NCI-H2081 (cell line): ENCODE measurements around the gene SORCS2.

Source experiments
- DNase-seq, 2 experiments: peaks; one replicate each; lab custom pipeline; 2025; lab: John Stamatoyannopoulos, UW

SORCS2 gene

DNA sequence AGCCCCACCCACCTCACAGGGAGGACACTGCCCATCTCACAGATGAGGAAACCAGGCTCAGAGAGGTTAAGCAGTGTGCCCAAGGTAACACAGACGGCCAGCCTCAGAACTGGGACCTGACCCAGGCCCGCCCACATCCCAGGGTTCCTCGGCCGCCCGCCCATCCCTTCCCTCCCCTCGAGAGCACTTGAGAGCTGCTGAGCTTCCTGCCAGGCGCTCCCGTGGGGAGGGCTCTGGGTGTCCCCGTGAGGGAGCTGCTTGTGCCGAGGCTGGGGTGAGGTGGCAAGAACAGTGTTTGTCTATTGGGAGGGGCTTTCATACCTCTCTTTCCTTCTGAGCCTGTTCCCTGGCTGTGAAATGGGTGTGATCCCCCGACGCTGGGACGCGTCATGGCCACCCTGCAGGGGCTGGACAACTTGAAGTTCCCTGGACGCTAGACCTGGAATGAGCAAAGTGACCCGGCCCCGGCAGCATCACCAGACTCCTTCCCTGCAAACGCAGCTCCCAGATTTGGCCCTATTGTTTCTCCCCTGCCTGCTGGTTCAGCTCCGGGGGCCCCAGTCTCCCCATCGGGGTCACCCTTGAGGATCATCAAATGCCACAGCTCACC lies 542.4 kb downstream of the SORCS2 start:
- no peak for DNase-seq

GRCh38 chr4:7735395-7735794 lies 543.1 kb downstream of the SORCS2 start:
- DNase-seq: no peak

DNA sequence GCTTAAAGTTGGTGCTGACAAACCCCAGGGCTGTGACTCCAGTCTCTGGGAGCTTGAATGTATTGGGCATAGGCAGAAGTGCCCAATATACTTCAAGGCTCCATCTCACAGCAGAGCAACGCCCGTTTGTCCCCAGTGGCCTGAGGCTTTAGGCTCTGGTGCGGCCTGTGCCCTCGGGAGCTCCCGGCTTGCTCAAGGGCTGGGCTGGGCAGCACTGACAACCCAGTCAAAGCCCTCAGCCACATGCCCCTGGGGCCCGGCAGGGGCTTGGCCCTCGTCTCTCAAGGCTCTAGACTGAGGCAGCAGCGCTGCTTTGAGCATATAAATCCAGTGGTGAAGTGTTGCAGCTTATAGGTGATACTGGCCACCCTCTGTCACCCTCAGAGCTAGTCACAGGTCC lies 543.6 kb downstream of the SORCS2 start:
- no peak for DNase-seq

DNA sequence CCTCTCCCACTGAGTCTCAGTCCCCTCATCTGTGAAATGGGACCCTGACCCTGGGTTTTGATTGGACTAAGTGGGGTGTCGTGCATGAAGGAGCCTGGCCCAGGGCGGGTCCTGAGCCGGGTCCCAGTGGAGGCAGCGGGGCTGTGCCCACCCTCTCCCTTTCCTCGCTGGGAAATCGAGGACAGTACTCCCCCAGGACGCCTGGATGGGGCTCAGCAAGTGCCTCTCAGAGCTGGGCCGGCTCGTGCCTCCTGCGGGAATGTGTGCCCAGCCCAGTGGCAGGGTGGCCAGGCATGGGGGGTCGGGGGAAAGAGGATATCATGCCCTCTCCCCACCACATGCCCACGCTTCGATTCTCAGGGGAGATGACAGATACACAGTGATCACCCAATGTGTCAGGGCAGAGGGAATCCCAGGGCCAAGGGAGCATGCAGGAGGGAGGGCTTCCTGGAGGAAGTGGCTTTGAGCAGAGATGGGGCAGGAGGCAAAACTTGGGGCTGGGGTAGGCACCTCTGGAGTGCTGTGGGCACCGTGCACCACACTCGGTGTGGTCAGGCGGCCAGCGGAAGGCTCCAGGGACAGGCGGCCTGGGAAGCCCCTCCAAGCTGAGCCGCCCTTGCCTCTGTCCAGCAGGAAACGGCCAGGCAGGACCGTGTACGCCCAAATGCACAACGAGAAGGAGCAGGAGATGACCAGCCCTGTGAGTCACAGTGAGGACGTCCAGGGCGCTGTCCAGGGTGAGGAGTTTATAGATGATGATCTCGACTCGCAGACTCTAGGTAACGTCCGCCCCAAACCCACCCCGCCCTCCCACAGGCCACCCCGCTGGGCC lies 544.3 kb downstream of the SORCS2 start:
- DNase-seq: no peak

DNA sequence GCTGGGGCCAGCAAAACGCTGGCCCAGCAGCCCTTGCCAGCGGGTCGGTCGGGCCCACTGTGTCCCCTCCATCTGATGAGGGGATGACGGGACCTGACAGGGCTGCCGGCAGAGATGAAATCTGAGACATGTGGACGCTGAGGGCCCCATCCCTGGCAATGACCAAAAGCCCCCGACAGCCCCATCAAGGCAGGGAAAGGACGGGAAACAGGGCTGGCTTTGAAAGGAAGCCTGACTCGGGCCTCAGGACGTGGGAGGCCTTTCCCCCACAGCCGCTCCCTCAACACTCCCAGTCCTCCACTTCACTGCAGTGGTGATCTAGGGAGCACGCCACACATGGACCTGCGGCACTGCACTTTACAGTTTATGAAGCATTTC lies 544.9 kb downstream of the SORCS2 start:
- no peak for DNase-seq

DNA sequence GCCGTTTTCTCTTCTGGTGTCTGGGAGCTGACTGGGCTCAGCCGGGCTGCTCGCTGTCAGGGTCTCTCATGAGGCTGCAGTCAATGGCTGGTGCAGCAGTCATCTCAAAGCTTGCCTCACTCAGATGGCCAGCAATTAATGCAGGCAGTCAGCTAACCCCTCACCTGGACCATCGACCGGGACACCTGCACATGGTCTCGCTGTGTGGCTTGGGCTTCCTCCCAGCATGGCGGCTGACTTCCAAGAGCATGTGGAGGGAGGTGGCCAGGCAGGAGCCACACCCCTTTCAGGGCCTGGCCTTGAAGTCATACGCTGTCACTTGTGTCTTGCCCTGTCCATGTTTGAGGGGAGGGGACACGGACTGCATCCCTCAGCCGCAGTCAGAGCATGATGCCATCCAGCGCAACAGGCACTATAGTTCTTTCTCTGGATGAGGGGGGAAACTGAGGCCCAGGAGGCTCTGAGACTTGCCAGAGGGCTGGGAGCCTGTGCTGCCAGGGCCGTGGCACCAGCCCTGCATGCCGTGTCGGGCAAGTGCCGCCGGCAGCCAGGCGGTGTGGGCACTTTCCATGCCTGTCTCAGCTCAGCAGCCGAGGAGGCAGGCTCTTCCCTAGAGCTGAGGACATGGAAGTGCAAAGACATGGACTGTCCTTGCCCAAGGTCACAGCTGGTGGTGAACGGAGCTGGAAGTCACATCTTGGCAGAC lies 545.6 kb downstream of the SORCS2 start:
- DNase-seq: no peak

DNA sequence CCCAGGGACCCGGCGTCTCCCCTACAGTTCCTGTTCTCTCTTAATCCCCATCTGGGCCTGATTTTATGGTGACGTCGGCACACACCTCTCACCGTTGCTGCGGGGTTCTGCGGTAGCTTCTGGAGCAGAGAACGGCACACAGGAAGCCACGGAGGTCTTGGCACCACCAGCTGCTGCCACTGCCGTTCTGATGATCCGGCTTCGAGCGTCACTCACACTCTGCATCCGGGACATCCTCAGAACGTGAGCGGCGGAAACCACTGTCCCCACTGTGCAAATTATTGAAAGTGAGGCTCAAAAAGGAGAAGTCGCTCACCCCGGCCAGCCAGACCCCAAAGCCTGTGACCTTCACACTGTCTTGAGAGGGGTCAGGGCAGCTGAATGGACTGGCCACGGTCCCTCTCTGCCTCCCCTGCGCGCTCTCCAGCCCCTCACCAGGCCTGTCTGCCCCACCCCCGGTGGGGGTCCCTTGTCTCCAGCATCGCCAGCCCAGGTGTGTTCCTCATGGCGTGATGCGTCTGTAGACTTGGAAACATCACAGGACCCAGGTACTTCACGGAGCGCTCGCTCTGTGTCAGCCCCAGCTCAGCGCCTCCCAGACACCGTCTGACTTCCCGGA lies 546.2 kb downstream of the SORCS2 start:
- no peak for DNase-seq

DNA sequence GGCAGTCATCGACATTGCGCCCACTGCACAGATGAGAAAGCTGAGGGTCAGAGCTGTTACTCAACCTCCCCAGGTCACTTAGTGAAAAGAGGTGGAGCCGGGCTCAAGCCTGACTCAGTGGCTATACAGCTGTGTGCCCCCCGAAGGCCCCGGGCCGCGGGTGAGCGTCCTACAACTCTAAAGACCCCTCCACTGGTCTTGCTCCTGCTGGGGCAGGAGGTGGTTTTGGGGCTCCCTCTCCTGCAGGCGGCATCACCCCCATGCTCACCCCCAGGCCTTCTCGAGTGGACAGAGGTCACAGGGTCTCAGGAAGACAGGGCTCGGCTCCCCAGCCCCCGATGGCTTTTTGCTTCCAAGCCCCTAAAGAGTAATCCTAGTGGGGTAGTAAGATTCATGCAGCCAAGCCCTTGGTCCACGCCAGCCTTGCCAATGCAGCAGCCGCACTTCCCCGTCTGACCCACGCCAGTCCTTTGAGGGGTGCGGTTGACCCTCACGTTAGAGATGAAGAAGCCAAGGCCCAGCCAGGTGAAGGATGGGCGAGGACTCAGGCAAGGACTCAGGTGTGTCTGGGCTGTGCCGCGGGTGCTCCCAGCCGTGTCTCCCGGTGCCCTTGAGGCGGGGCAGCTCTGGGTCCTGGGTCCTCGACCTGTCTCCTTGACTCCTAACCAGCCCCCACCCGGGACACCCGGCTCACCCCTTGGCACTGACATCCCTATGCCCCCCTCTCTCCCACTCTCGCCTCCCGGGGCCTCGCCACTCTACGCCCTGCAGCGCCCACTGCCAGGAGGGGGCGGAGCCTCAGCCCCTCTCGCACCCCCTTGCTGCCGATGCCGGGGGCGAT lies 547.0 kb downstream of the SORCS2 start:
- no peak for DNase-seq

- no peak for DNase-seq
Measured at GRCh38 chr4:7739918-7740865, 547.9 kb downstream of the SORCS2 start.

DNA sequence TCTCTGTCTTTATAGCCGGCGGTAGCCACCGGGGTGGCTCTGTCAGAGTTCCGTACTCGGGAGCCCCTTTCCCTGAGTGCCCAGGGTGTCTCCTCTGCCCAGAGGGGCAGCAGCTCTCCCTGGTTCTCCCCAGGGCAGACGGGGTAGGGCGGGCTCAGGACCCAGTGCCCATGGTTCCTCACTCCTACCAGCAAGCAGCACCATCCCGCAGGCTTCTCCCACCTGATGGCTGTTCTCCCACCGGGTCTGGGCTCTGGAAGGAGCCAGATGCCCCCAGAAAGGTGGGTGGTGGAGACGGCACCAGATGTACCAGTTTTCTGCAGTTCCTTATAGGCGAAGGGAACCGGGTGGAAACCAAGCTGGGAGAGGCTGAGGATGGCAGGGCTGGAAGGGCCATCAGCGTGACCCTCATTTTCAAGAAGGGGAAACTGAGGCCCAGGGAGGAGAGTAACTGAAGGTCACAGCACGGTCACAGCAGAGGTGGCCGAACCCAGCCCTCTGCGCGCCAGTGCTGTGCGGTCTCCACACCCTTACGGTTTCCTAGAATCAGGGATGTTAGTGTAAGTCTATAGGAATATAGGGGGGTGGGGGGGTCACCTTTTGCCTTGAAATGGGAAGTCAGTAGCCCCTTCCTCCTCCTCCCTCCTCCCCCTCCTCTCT lies 548.7 kb downstream of the SORCS2 start:
- DNase-seq: no peak

DNA sequence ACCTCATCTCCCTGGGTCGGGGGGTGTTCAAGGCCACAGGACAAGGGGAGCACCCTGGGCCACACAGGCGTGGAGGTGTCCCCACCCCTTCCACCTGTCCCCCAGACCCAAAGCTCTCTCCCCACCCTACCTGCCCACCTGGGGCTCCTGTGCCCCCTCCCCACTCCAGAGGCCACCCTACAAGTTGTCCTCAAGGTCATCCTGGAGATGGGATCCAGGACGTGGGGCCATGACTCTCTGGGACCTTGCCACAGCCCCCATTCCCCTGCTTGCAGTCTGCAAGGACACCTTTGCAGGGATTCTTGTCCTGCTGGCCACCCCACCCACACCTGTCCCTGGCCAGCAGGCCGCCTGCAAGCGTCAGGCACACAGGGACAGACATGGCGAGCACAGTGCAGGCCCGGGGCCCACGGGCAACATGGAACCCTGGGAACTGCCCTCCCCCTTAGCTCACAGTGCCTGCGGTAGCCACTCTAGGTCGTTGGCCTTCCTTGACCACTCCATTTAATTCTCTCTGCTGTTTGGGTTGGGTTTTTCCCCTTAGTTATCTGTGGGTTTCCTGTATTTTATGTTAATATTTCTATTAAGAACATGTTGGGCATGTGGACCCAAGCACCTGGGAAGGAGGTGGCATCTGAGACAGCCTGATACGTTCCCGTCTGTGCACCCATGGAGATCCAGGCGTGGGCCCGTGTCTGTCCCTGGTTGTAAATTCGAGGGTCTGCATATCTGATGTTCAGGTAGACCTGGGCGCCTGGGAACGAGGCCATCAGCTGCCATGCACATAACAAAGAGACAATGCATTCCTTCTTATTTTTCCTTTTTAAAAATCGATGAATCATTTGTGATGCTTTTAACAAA lies 549.8 kb downstream of the SORCS2 start:
- DNase-seq: no peak

- DNase-seq: no peak
Measured at GRCh38 chr4:7742807-7743280, 550.5 kb downstream of the SORCS2 start.

- DNase-seq: no peak
Measured at GRCh38 chr4:7744142-7744804, 551.9 kb downstream of the SORCS2 start.

GRCh38 chr4:7745301-7745885 lies 553.1 kb downstream of the SORCS2 start:
- DNase-seq: no peak

- DNase-seq: no peak
Measured at GRCh38 chr4:7746351-7747061, 554.2 kb downstream of the SORCS2 start.

DNA sequence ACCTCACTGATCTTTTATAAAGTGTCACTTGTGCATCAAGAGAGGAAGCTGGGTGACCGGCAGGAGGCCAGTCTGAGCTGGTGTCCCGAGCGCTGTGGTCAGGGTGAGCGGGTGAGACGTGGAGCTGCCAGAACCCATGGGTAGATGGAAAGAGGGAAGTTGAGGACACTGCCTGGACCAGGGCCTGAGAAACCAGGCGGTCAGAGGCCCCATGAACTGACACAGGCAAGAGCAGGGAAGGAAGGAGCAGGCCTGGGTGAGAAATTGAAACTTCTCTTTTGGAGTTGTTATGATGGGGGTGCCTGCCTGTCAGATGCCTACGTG lies 554.7 kb downstream of the SORCS2 start:
- no peak for DNase-seq

- no peak for DNase-seq
Measured at GRCh38 chr4:7747566-7747965, 555.2 kb downstream of the SORCS2 start.

GRCh38 chr4:7750523-7750922 lies 558.2 kb downstream of the SORCS2 start:
- no peak for DNase-seq
